HG03045 (cell line): ENCODE measurements around the gene ZNF808.
"Not testable (repeated sequence)": the region's sequence is repeated elsewhere in the genome, so short reads cannot be mapped to it uniquely, and the experiment has no call there.

Experiments
- ATAC-seq: cut with Tn5 transposase; IDR thresholded peaks from one replicate; pipeline ENCODE4 v1.9.1; 2021; ENCODE audit warnings: mild to moderate bottlenecking, moderate library complexity; ENCODE audit not compliant: unreplicated experiment

The ZNF808 gene

DNA sequence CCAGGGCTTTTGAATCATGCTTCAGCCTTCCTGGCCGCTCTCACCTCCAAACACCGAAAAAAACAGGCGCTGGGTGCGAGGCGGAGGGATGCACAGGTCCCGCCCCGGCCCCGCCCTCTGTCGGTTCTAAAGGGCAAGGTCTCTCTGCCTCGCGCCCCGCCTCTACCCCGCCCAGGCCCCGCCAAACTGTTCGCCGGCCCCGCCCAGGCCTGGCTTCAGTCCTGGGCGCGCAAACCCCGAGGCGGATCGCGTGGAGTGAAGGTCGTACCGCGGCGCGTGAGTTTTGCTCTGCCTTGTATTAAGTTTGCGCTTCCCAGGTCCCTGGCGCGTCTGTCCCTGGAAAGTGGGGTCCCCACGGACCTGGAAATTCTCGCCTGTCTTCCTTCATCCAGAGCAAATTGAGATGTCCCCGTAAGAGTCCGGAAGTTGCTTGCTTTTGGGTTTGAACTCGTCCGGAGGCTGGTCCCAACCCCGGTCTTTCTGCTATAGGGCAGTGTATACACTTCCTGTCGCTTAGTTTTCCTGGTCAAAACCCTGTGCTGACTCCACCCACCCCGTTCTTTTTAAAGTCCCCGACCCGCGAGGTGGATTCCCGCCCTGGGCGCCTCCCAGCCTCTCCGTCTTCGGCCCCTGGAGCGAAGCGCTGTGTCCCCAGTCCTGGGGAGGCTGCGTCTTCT is 8.4 kb downstream of the ZNF808 start:
- peak; percentile 78 for ATAC-seq

DNA sequence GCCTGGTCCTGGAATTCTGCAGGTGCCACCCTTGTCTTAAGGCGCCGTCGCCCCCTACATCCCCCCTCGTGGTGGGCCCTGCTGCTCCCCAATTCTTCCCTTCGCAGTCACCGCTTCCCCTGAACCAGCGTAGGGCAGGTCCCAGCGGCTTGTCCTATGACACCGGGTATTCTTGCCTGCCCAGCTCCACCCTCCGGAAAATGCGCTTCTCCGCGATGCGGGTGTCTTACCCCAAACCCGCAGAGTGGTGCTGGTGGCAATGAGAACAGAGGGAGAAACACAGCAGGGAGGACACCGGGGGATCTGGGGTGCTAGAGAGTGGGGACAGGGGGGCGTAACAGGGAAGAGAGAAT is 9.0 kb downstream of the ZNF808 start:
- peak; percentile 24 for ATAC-seq

GRCh38 chr19:52538815-52539214 is 11.3 kb downstream of the ZNF808 start:
- not testable (repeated sequence) for ATAC-seq

GRCh38 chr19:52541176-52541575 is 13.7 kb downstream of the ZNF808 start:
- ATAC-seq, result not testable (repeated sequence)

DNA sequence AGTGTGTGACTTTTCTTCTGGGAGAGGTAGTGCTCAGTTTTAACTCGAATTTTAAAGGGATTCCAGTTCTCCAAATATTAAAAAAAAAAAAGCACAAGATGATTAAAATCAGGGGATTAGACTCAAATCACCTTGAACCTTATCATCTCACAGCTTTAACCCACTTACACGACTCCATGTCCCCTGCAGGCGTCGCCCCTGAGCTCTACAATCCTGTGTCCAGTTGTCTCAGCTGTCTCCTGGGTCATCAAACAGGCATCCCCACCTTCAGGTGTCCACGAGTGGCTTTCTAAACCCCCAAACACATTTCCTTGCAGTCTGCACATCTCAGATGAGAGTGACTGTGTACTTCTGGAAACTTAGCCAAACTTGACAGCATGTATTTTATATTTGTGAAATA is 14.1 kb downstream of the ZNF808 start:
- no peak for ATAC-seq

GRCh38 chr19:52542541-52542940 is 15.1 kb downstream of the ZNF808 start:
- not testable (repeated sequence) for ATAC-seq

- ATAC-seq, result no peak
Observed at GRCh38 chr19:52542984-52543664, 15.7 kb downstream of the ZNF808 start.

DNA sequence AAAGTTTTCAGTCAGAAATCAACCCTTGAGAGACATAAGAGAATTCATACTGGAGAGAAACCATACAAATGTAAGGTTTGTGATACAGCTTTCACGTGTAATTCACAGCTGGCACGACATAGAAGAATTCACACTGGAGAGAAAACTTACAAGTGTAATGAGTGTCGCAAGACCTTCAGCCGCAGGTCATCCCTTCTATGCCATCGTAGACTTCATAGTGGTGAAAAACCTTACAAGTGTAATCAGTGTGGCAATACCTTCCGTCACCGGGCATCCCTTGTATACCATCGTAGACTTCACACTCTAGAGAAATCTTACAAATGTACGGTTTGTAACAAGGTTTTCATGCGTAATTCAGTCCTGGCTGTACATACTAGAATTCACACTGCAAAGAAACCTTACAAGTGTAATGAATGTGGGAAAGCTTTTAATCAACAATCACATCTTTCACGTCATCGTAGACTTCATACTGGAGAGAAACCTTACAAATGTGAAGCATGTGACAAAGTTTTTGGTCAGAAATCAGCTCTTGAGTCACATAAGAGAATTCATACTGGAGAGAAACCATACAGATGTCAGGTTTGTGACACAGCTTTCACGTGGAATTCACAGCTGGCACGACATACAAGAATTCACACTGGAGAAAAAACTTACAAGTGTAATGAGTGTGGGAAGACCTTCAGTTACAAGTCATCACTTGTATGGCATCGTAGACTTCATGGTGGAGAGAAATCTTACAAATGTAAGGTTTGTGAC is 26.9 kb downstream of the ZNF808 start:
- no peak for ATAC-seq

- ATAC-seq, result no peak
Observed at GRCh38 chr19:52557231-52557995, 29.9 kb downstream of the ZNF808 start.

- not testable (repeated sequence) for ATAC-seq
Observed at GRCh38 chr19:52558732-52559445, 31.4 kb downstream of the ZNF808 start.

GRCh38 chr19:52561611-52562010 is 34.1 kb downstream of the ZNF808 start:
- ATAC-seq, result not testable (repeated sequence)

DNA sequence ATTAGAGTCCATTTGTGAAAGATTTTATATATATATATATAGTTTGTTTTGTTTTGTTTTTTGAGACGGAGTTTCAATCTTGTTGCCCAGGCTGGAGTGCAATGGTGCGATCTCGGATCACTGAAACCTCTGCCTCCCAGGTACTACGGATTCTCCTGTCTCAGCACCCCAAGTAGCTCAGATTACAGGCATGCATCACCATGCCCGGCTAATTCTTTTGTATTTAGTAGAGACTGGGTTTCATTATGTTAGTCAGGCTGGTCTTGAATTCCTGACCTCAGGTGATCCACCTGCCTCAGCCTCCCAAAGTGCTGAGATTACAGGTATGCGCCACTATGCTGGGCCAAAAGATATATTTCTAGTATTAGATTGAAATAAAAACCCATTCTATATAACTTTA is 38.7 kb downstream of the ZNF808 start:
- no peak for ATAC-seq

DNA sequence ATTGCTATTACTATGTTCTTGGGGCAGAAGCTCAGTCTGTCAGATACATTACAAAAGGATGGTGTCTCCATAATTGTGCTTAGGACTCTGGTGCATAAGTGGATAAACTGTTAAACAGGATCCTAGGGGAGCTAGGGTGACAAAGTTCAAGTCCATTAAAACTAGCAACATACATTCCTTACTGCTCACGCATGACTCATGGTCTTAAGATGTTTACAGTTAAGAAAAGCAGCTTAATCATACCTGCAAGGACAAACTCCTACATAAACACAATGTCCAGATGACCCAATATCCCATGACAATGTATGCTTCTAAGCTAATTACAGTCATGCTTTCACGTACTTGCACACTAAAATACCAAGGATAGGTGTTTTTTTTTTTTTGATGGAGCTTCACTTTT is 39.1 kb downstream of the ZNF808 start:
- ATAC-seq, result no peak

DNA sequence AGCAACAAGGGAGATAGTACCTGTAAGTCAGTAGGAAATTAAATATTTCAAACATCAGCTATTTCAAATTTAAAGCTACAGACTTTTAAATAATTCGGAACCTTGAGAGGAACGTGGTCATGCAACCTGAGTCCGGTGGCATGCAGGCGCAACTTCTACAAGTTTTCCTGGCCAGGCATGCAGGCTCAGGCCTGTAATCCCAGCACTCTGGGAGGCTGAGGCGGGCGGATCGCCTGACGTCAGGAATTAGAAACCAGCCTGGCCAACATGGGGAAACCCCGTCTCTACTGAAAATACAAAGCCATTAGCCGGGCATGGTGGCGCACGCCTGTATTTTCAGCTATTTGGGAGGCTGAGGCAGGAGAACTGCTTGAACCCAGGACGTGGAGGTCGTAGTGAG is 40.5 kb downstream of the ZNF808 start:
- no peak for ATAC-seq

DNA sequence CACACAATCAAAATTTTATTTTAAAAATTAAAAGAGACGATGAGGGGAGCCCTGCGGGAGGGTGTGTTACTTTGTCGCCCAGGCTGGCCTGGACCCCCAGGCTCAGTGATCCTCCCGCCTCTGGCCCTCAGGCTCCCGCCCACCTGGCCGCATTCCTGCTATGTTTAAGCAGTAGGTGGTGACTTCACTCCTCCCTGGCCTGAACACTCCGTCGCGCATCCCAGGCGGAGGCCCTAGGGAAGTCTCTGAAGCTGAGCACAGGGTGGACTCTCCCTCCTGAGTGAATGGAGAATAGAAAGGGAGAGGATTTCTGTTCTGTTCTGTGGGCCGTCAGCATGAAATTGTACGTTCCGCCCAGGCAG is 42.2 kb downstream of the ZNF808 start:
- not testable (repeated sequence) for ATAC-seq

DNA sequence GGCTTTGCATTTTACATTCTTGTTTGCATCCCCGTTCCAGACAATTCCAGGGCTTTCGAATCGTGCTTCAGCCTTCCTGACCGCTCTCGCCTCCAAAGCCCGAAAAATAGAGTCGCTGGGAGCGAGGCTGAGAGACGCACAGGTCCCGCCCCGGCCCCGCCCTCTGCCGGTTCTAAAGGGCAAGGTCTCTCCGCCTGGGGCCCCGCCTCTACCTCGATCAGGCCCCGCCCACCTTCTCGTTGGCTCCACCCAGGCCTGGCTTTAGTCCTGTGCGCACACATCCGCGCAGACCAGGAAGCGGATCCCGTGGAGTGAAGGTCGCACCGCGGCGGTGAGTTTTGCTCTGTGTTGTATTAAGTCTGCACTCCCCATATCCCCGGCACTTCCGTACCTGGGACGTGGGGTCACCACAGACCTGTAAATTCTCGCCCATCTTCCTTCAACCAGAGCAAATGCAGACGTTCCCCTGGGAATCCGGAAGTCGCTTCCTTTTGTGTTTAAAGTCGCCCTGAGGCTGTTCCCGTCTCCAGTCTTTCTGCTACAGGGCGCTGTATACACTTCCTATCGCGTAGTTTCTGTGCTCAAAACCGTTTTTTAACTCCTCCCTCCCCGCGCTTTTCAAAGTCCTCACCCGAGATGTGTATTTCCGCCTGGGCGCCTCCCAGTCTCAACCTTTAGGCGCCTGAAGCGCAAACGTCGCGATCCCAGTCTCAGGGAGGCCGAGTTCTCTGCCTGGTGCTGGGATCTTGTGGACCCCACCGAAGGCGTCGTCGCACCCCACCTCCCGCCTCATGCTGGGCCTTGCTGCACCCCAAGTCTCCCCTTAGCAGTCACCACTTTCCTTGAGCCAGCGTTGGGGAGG is 42.8 kb downstream of the ZNF808 start, which contains the start of gene ZNF701:
Gene ZNF701 (plus strand): TSS at position 288 of the 862 bp plus-strand sequence. CDS start 3,861 bp downstream, outside the sequence.
- peak; percentile 84 for ATAC-seq

- no peak for ATAC-seq
Observed at GRCh38 chr19:52584736-52585440, 57.4 kb downstream of the ZNF808 start.

- no peak for ATAC-seq
Observed at GRCh38 chr19:52585604-52586003, 58.1 kb downstream of the ZNF808 start.

- no peak for ATAC-seq
Observed at GRCh38 chr19:52590728-52591127, 63.3 kb downstream of the ZNF808 start.
